Stimulated activated CD8-positive, alpha-beta memory T cell treated with anti-CD3 and anti-CD28 coated beads, Interleukin-4, amount 100 ng/mL, for 48 hours (primary cell): Measurements from ENCODE around the gene MYLK4.

ENCODE experiments used
- DNase-seq: peaks from one replicate; pipeline ENCODE4 v3.0.0-alpha.2; 2020

The MYLK4 gene

GRCh38 chr6:2624177-2624576 lies 126.5 kb downstream of the MYLK4 start:
- DNase-seq = no peak

GRCh38 chr6:2623295-2623694 lies 127.4 kb downstream of the MYLK4 start:
- DNase-seq = no peak

- no peak for DNase-seq
Observed at GRCh38 chr6:2622671-2623070, 128.1 kb downstream of the MYLK4 start.

GRCh38 chr6:2619651-2620050 lies 131.1 kb downstream of the MYLK4 start:
- no peak for DNase-seq

- no peak for DNase-seq
Observed at GRCh38 chr6:2617729-2618128, 133.0 kb downstream of the MYLK4 start.

GRCh38 chr6:2616811-2617210 lies 133.9 kb downstream of the MYLK4 start:
- no peak for DNase-seq

- DNase-seq = no peak
Observed at GRCh38 chr6:2615251-2615650, 135.5 kb downstream of the MYLK4 start.

GRCh38 chr6:2614846-2615245 lies 135.9 kb downstream of the MYLK4 start:
- DNase-seq = no peak

- DNase-seq = no peak
Observed at GRCh38 chr6:2614155-2614554, 136.6 kb downstream of the MYLK4 start.
